Measurements from ENCODE around the gene DPH1. TPM values are rescaled to one million over a fixed set of nuclear protein-coding genes. Genes with fewer than 3 reads are reported as not detected.

DPH1 gene
- total and polyA plus RNA-seq, 2 of the 4 experiments (the other 2 are of a cell fraction) = 24.4 to 49.9 TPM

- Histone ChIP-seq H2BK5ac (ENCODE audit: low read depth, low read length, poor library complexity, severe bottlenecking) (no peak overlapping the region), H3K4me2 (ENCODE audit: low read depth, low read length) (no peak overlapping the region), H2AK5ac (ENCODE audit: low read depth, low read length) (no peak overlapping the region), H4K91ac (ENCODE audit: insufficient read depth, low read depth, low read length) (no peak overlapping the region), H3K56ac (ENCODE audit: extremely low read depth, insufficient read depth, low read length) (no peak overlapping the region), H2BK120ac (ENCODE audit: low read depth, low read length) (no peak overlapping the region), H3K23ac (ENCODE audit: low read depth, low read length) (no peak overlapping the region), H3K4me1 (ENCODE audit: control insufficient read depth, insufficient read depth, low read length) (peaks cover 18% of the 10 kb centered on the region), H4K5ac (ENCODE audit: low read depth, low read length) (no peak overlapping the region), H3K18ac (ENCODE audit: low read depth, low read length) (no peak overlapping the region), H3K27ac (ENCODE audit: insufficient read depth, low read length) (no peak overlapping the region), H2BK15ac (ENCODE audit: low read depth, low read length) (no peak overlapping the region), H2AFZ (replicated peaks; ENCODE audit: low read length, poor library complexity) (no peak overlapping the region), H4K20me1 (ENCODE audit: insufficient read depth, low read length) (no peaks in the 10 kb centered on the region; the same call in 1 of the 2 replicates), H3K79me1 (ENCODE audit: low read depth in 1 of 2, low read length in 2 of 2) (peaks cover 17 to 73% of the 10 kb centered on the region in 2 experiments; a peak in 3 of 4 replicates), H3K4me3 (ENCODE audit: insufficient read depth, low read depth, low read length) (no peak overlapping the region), H4K8ac (ENCODE audit: low read depth in 2 of 2, low read length in 2 of 2) (no peak overlapping the region), H3K14ac (replicated peaks; ENCODE audit: low read depth, low read length) (no peak overlapping the region), H2BK20ac (ENCODE audit: low read depth, low read length) (no peak overlapping the region), H3K4ac (ENCODE audit: low read depth, low read length) (no peak overlapping the region), H3K36me3 (ENCODE audit: control insufficient read depth, insufficient read depth, low read length) (no peaks in the 10 kb centered on the region; the same call in 1 of the 2 replicates), H3K9me1 (ENCODE audit: insufficient read depth, low read length) (peaks cover 30% of the 10 kb centered on the region), H3K9me3 (ENCODE audit: control insufficient read depth, insufficient read depth, low read length) (no peaks in the 10 kb centered on the region), H3K9ac (ENCODE audit: low read depth, low read length) (no peak overlapping the region), H3K27me3 (ENCODE audit: control insufficient read depth, insufficient read depth, low read length) (no peaks in the 10 kb centered on the region), H2AK9ac (replicated peaks; ENCODE audit: low read depth, low read length, poor library complexity) (no peak overlapping the region)
- DNase-seq = no peak
- TF ChIP-seq RCOR1 (IDR thresholded peaks at IDR 0.05; ENCODE audit: insufficient replicate concordance, low read length) (no peak), NFE2L2 (IDR thresholded peaks at IDR 0.05; ENCODE audit: low read depth, low read length) (no peak), ELK1 (IDR thresholded peaks at IDR 0.05; ENCODE audit: borderline replicate concordance, low read depth, low read length) (no peak), MXI1 (IDR thresholded peaks at IDR 0.05; ENCODE audit: borderline replicate concordance, low read depth, low read length) (no peak), CEBPB (IDR thresholded peaks at IDR 0.05; ENCODE audit: low read depth, low read length) (no peak), USF2 (IDR thresholded peaks at IDR 0.05; ENCODE audit: low read depth, low read length) (no peak), CHD1 (IDR thresholded peaks at IDR 0.05; ENCODE audit: low read depth, low read length) (no peak), CTCF (conservative IDR thresholded peaks at IDR 0.05; ENCODE audit: low read depth, low read length) (no peak), BHLHE40 (IDR thresholded peaks at IDR 0.05; ENCODE audit: low read depth, low read length) (no peak), RAD21 (IDR thresholded peaks at IDR 0.05; ENCODE audit: low read length) (no peak), POLR2A (IDR thresholded peaks at IDR 0.05; ENCODE audit: low read depth, low read length) (no peak), FOS (IDR thresholded peaks at IDR 0.05; ENCODE audit: low read depth, low read length) (no peak), SMC3 (IDR thresholded peaks at IDR 0.05; ENCODE audit: low read depth, low read length) (no peak), RFX5 (IDR thresholded peaks at IDR 0.05; ENCODE audit: low read depth, low read length) (no peak)
- BruUV-seq (replicated peaks) = no TSS peak
- dilution Hi-C loops (cut with HindIII; ENCODE audit: low sequenced_read_pairs, unreplicated experiment) (no loop called here), intact Hi-C loops (cut with micrococcal nuclease) (no loop called here), in situ Hi-C loops (cut with MboI; ENCODE audit: low sequenced_read_pairs) (no loop called here)
- POLR2A ChIA-PET (ENCODE audit: unreplicated experiment) = interaction anchor here (0.6 kb wide), 2 partner anchors 10 to 12 kb away, joined by 3 read pairs; no protein-coding TSS in a partner anchor
- ATAC-seq (ENCODE audit: low read depth) = no peak
- CTCF ChIA-PET = interaction anchor here (2.7 kb wide), 1 partner anchor 151 kb away, joined by 22 read pairs; no protein-coding TSS in a partner anchor
- 100% methylated on average over 1 of the region's 5 CpGs; no CpG with 5 or more reads in 1 of the 2 experiments for WGBS, 2 experiments (ENCODE audit: extremely low coverage in 2 of 2, insufficient read length in 1 of 2)
Observed at GRCh38 chr17:2093349-2093748, 63.4 kb downstream of the DPH1 start.
